Heart right ventricle (tissue), 16 donors: ENCODE measurements around the gene MED14. TPM values are rescaled to one million over a fixed set of nuclear protein-coding genes. Genes with fewer than 3 reads are reported as not detected.
A peak's percentile ranks its signal among the peaks of the same experiment; 100 is the strongest.

Experiments used
- ATAC-seq, 8 donors: fragments of 200-7000 bp; cut with Tn5 transposase; one replicate each; pipeline ENCODE4 v1.9.1; 2020; ENCODE audit warnings: mild to moderate bottlenecking in 8 of 8, moderate library complexity in 8 of 8, moderate number of reproducible peaks in 1 of 8
- DNase-seq, 2 donors: peaks; one replicate each; pipeline ENCODE4 v3.0.0-alpha.2; 2020
- H3K27ac ChIP-seq, 10 donors: fragments of 200-600 bp; sonication (generic) in 2 of 10; one replicate each; pipeline versions ENCODE4 v1.5.0 to v1.8.0; 2020 to 2022; ENCODE audit warnings: mild to moderate bottlenecking in 3 of 10
- H3K27me3 ChIP-seq, 7 donors: fragments of 200-600 bp; one replicate each; pipeline ENCODE4 v1.8.0; 2021 to 2022; ENCODE audit warnings: mild to moderate bottlenecking in 2 of 7
- H3K36me3 ChIP-seq, 9 donors: fragments of 200-600 bp; sonication (generic) in 1 of 9; one replicate each; pipeline versions ENCODE4 v1.5.0 to v1.8.0; 2020 to 2022; ENCODE audit warnings: mild to moderate bottlenecking in 2 of 9
- H3K4me1 ChIP-seq, 9 donors: fragments of 200-600 bp; sonication (generic) in 1 of 9; one replicate each; pipeline versions ENCODE4 v1.5.0 to v1.8.0; 2020 to 2022; ENCODE audit warnings: mild to moderate bottlenecking in 4 of 9
- H3K4me3 ChIP-seq, 10 donors: fragments of 200-600 bp; sonication (generic) in 2 of 10; one replicate each; pipeline versions ENCODE4 v1.5.0 to v1.8.0; 2020 to 2022; ENCODE audit warnings: mild to moderate bottlenecking in 7 of 10, moderate library complexity in 2 of 10
- H3K9me3 ChIP-seq, 11 donors: fragments of 200-600 bp in 10 of 11; sonication (generic) in 2 of 11; one replicate each; pipeline versions ENCODE4 v1.5.0 to v1.8.0; 2013 to 2022; ENCODE audit warnings: mild to moderate bottlenecking in 2 of 11, control low read depth in 1 of 11, moderate library complexity in 1 of 11
- WGBS, 2 donors: extraction: QIAGEN DNeasy Blood & Tissue Kit; methylation state at CpG; one replicate each; pipeline ENCODE4 v1.1.7; 2013; ENCODE audit warnings: inconsistent platforms in 1 of 2; 5-methylcytosine and 5-hydroxymethylcytosine counted together
- intact Hi-C, 10 donors: fragments of 100-400 bp; cut with DNase I; formaldehyde crosslinking; loops; one replicate each; pipeline versions ENCODE4 v1.11.1 to v1.14.2; 2022
- polyA plus RNA-seq, 2 donors: library from polyadenylated mRNA; stranded (reverse); fragments of 200-250 nt; gene quantifications; one replicate each; pipeline ENCODE4 v1.2.3, GENCODE V29; 2013
- total RNA-seq, 10 donors: library from RNA; stranded (reverse); fragmentation: NEBNext Ultra II Directional in 3 of 10; extraction: Animal tissue kit (Norgen Biotek cat#: 25700) in 3 of 10; gene quantifications; one replicate each; pipeline versions ENCODE4 v1.2.1 to v1.2.4, GENCODE V29; 2021 to 2023
- TF ChIP-seq, protein P1 (sequence below), 9 donors: fragments of 200-600 bp; sonication (generic) in 2 of 9; IDR thresholded peaks; one replicate each; pipeline versions ENCODE4 v1.5.0 to v1.8.0; 2021 to 2022; ENCODE audit warnings: antibody characterized with exemption in 9 of 9, mild to moderate bottlenecking in 5 of 9, moderate library complexity in 1 of 9
- donor health status: Arrhythmogenic right ventricular cardiomyopathy.
- donor health status: ischemic (EF 13 %, LVEDD 7.1; RV severe dilation, severe dysfunction).
- donor health status: healthy with polysubstance abuse.
- donor health status: DM: no; HTN: yes; CAD: no.
- donor health status: DM: no; HTN: no; CAD: no.
- donor health status: ischemic (EF 25% LVEDD 6.9; RV normal size, moderate dysfunction).
- donor health status: ischemic (EF 25% LVEDD 5.7; RV mildly dilated, moderate dysfunction).
- donor health status: healthy.
- donor health status: DM: yes; HTN: yes; CAD: no.
- donor health status: Ischemic cardiomyopathy.
- donor health status: ischemic (EF 35%, LVEDD 5.7; RV mildly dilated, moderate dysfunction).
- donor health status: nonischemic (EF 11% LVEDD 7.7; RV severe dilation, severe dysfunction).
- donor health status: DM: yes; HTN: yes; CAD: no.
- donor health status: PGD.
- donor health status: ischemic (EF 29% LVEDD 5.4; RV normal size, mild dysfunction).
- donor health status: nonischemic (EF 23%, LVEDD 6.1; RV moderate dilation, normal function).

MED14 gene
- total and polyA plus RNA-seq, 12 donors = 7.1 to 44.9 (median 33.1) TPM

DNA sequence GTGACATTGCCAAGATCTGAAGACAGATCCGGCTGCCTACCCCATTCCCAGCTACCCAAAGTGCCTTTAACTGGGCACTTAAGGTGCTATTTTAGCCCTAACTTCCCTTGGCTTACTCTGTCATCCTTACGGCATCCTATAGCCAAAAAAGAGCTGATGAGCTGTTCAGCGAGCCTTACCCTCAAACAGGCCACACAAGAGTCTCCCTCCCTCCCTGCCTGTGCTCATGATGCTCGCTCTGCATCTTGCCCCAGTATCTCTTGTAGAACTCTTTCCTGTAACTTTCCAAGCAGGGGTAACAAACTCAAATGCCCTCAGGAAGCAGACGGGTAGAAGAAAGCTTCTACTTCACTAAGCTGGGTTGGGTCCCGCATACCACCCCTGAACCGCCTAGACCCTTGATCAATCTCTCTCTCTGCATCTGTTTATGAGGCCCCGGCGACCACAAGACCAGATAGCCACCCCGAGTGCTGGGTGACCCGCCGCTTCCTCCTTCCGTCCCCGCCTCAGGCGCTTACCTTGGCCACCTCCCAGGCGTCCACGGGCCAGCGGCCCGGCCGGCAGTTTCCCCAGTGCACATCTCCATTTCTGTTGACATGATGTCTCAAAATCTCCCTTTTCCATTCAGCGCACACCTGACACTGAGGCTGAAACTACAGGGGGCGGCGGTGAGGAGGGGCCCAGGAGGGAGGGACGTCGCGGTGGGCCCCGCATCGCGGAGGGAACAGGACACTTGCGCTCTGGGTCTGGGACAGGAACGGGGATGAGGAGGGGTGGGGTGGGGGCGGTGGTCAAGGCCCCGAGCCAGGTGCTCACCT lies 88.6 kb downstream of the MED14 start:
- peaks cover 0 to 52% (median 28%) of the 10 kb centered on the region in 9 donors for H3K4me1 ChIP-seq
- intact Hi-C loops = loop anchor here in 4 of 10 donors (5.0 to 10.0 kb wide), 2 partner anchors 102 to 471 kb away; no protein-coding TSS in a partner anchor

DNA sequence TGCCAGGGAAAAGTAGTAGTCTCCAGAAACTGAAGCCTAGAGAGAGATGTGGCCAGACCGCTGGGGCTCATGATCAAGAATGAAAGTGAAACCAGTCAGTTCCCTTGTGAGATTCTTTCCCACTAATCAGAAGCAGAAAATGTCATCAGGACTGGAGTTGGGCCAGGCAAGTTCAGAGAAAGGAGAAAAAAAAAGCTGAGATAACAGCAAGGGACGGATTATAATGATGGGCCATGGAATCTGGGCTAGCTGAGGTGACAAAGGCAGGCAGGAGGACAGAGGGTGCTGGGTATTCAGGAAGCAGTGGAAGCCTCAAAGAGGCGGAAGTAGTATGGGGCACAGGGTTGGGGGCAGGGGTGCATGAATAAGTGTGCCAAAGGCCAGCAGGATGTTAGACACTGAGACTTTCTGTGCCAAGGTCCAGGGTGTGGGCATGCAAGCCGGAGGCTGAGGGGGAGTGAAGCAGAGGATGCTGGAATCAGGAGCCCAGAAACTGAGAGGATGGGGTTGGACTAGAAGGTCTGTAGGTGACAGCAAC lies 90.5 kb downstream of the MED14 start:
- TF ChIP-seq, protein P1, sequence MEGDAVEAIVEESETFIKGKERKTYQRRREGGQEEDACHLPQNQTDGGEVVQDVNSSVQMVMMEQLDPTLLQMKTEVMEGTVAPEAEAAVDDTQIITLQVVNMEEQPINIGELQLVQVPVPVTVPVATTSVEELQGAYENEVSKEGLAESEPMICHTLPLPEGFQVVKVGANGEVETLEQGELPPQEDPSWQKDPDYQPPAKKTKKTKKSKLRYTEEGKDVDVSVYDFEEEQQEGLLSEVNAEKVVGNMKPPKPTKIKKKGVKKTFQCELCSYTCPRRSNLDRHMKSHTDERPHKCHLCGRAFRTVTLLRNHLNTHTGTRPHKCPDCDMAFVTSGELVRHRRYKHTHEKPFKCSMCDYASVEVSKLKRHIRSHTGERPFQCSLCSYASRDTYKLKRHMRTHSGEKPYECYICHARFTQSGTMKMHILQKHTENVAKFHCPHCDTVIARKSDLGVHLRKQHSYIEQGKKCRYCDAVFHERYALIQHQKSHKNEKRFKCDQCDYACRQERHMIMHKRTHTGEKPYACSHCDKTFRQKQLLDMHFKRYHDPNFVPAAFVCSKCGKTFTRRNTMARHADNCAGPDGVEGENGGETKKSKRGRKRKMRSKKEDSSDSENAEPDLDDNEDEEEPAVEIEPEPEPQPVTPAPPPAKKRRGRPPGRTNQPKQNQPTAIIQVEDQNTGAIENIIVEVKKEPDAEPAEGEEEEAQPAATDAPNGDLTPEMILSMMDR (IDR thresholded peaks at IDR 0.05) = no peak
- Histone ChIP-seq H3K36me3 (peaks cover 0 to 21% (median 0%) of the 10 kb centered on the region in 9 donors), H3K27ac (peak overlapping the region in 9 of 10 donors; percentile 60 to 87 (median 75)), H3K4me3 (peak overlapping the region in 9 of 10 donors; percentile 14 to 53 (median 43)), H3K4me1 (peaks cover 0 to 68% (median 28%) of the 10 kb centered on the region in 9 donors), H3K9me3 (no peaks in the 10 kb centered on the region), H3K27me3 (peaks cover 0 to 14% (median 0%) of the 10 kb centered on the region in 7 donors)
- ATAC-seq = peak; percentile 9 to 70 (median 59)
- WGBS, 2 donors = 0% methylated on average over 4 of the region's 4 CpGs
- intact Hi-C loops = loop anchor here in 4 of 10 donors (5.0 to 10.0 kb wide), 2 partner anchors 100 to 472 kb away; no protein-coding TSS in a partner anchor
- DNase-seq = peak; percentile 14 to 67

More for the DNA sequence above, 88.6 kb downstream of the MED14 start:
- Histone ChIP-seq H3K9me3 (no peaks in the 10 kb centered on the region), H3K27ac (peak overlapping the region; percentile 54 to 91 (median 82)), H3K27me3 (peaks cover 0 to 10% (median 0%) of the 10 kb centered on the region in 7 donors), H3K36me3 (peaks cover 0 to 16% (median 0%) of the 10 kb centered on the region in 9 donors), H3K4me3 (peak overlapping the region; percentile 67 to 88 (median 78))
- TF ChIP-seq, protein P1 (IDR thresholded peaks at IDR 0.05) = no peak
- DNase-seq = peak; percentile 8 to 39
- 1% methylated on average over 32 to 33 of the region's 33 CpGs for WGBS, 2 donors
- ATAC-seq = peak; percentile 34 to 61 (median 47)

DNA sequence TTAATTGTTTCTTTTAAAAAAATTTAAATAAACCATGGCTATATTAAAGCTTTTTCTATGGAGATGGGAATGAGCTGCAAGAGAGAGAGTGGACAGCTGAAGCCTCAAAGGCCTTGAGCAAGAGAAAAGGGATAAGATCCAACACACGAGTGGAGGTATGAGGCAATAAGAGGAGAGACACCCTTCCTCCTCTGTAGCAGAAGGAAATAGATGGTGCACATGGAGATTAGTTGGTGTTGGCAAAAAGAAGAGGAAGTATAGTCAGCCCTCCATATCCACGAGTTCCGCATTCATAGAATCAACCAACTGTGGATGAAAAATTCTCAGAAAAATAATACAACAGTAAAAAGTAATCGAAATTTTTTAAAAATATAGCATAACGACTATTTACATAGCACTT lies 91.2 kb downstream of the MED14 start:
- Histone ChIP-seq H3K27ac (peak overlapping the region in 8 of 10 donors; percentile 69 to 87 (median 76)), H3K27me3 (peaks cover 0 to 22% (median 0%) of the 10 kb centered on the region in 7 donors), H3K9me3 (no peaks in the 10 kb centered on the region), H3K4me1 (peaks cover 0 to 68% (median 28%) of the 10 kb centered on the region in 9 donors), H3K36me3 (peaks cover 0 to 29% (median 0%) of the 10 kb centered on the region in 9 donors), H3K4me3 (peak overlapping the region in 9 of 10 donors; percentile 14 to 53 (median 43))
- ATAC-seq (peak in 1 of 8 donors; percentile 25), DNase-seq (no peak)
- TF ChIP-seq, protein P1 (IDR thresholded peaks at IDR 0.05) = no peak
- intact Hi-C loops = loop anchor here in 3 of 10 donors (10.0 kb wide), 1 partner anchor 99 kb away; no protein-coding TSS in a partner anchor
- WGBS, 2 donors = 50 to 58% methylated on average over 5 of the region's 5 CpGs

DNA sequence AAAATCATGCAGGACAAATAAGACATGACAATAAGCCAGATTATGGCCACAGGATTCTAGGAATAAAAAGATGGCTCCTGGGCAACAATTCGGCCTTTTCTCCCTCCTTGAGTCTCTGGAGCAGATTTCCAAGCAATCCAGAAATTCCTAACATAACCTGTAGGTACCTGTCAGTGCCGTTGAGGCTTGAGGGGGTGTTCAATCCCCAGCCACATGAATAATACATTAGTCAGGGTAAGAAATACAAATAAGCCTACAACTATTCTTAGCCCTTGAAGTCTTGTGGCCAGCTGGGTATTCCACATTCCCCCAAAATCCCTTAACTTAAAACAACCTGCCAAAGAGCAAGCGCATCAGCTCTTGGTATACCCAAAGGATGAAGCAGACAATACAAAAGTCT lies 97.7 kb downstream of the MED14 start:
- TF ChIP-seq, protein P1 (IDR thresholded peaks at IDR 0.05) = no peak
- ATAC-seq (no peak), DNase-seq (no peak)
- Histone ChIP-seq H3K4me3 (no peak overlapping the region), H3K4me1 (peaks cover 0 to 32% (median 0%) of the 10 kb centered on the region in 9 donors), H3K9me3 (no peaks in the 10 kb centered on the region), H3K36me3 (peaks cover 0 to 93% (median 0%) of the 10 kb centered on the region in 9 donors), H3K27me3 (peaks cover 0 to 45% (median 0%) of the 10 kb centered on the region in 7 donors), H3K27ac (no peak overlapping the region)
- 82 to 90% methylated on average over 3 of the region's 3 CpGs for WGBS, 2 donors
- intact Hi-C loops = no loop called here
